H1 (cell line): ENCODE measurements around the gene SHC3.

Experiments used
- ATF3 ChIP-seq: IDR thresholded peaks from 2 replicates; pipeline ENCODE4 v1.6.1; 2011; ENCODE audit warnings: low read depth, mild to moderate bottlenecking, low read length; ENCODE audit not compliant: insufficient read depth
- CTCF ChIP-seq, 3 experiments: IDR thresholded peaks; 1 replicate in 2 of 3; 2 replicates in 1 of 3; pipeline versions ENCODE4 v1.5.1 to v1.6.1; 2011; ENCODE audit warnings: low read length in 3 of 3, mild to moderate bottlenecking in 3 of 3, inconsistent platforms in 2 of 3, low read depth in 1 of 3, moderate library complexity in 1 of 3; ENCODE audit not compliant: insufficient read depth in 1 of 3; ENCODE audit errors: control extremely low read depth in 1 of 3
- EP300 ChIP-seq, 2 experiments: IDR thresholded peaks; 1 replicate in 1 of 2; 2 replicates in 1 of 2; pipeline ENCODE4 v1.6.1; 2011 to 2012; ENCODE audit warnings: low read depth in 2 of 2, low read length in 2 of 2, mild to moderate bottlenecking in 2 of 2, borderline replicate concordance in 1 of 2, inconsistent platforms in 1 of 2, moderate library complexity in 1 of 2
- KDM5A ChIP-seq: fragments of 200-600 bp; IDR thresholded peaks from 2 replicates; pipeline ENCODE4 v1.7.1; 2012; ENCODE audit warnings: mild to moderate bottlenecking, low read length, inconsistent platforms, mixed read lengths
- MAX ChIP-seq: IDR thresholded peaks from 2 replicates; pipeline ENCODE4 v1.6.1; 2012; ENCODE audit warnings: inconsistent platforms
- POLR2A ChIP-seq, 2 experiments: IDR thresholded peaks; 1 replicate in 1 of 2; 2 replicates in 1 of 2; pipeline ENCODE4 v1.6.1; 2011; ENCODE audit warnings: low read depth in 2 of 2, low read length in 2 of 2, mild to moderate bottlenecking in 2 of 2; ENCODE audit errors: control extremely low read depth in 1 of 2
- RAD21 ChIP-seq, 2 experiments: IDR thresholded peaks in 1 of 2; conservative IDR thresholded peaks in 1 of 2; 2 replicates each; pipeline ENCODE4 v1.6.1; 2011; ENCODE audit warnings: low read depth in 2 of 2, low read length in 2 of 2, improper control_type of control experiment in 1 of 2, inconsistent platforms in 1 of 2, mild to moderate bottlenecking in 1 of 2, moderate library complexity in 1 of 2
- ZNF274 ChIP-seq: IDR thresholded peaks from 2 replicates; pipeline ENCODE4 v1.7.0; 2012; ENCODE audit warnings: low read length, borderline replicate concordance; ENCODE audit errors: extremely low read depth

GRCh38 chr9:89112243-89112642 lies 66.4 kb downstream of the SHC3 start:
- no peak for TF ChIP-seq EP300 (IDR thresholded peaks at IDR 0.05; ENCODE audit: borderline replicate concordance in 1 of 2, low read depth in 2 of 2, low read length in 2 of 2)
- no peak for TF ChIP-seq CTCF (IDR thresholded peaks at IDR 0.05; ENCODE audit: control extremely low read depth in 1 of 3, insufficient read depth in 1 of 3, low read depth in 1 of 3, low read length in 3 of 3)
- TF ChIP-seq RAD21 (IDR thresholded peaks at IDR 0.05 in 1 of 2, conservative IDR thresholded peaks at IDR 0.05 in 1 of 2; ENCODE audit: low read depth in 2 of 2, low read length in 2 of 2): no peak
- no peak for TF ChIP-seq POLR2A (IDR thresholded peaks at IDR 0.05; ENCODE audit: control extremely low read depth in 1 of 2, low read depth in 2 of 2, low read length in 2 of 2)
- TF ChIP-seq ZNF274: no peak
- TF ChIP-seq ATF3: no peak
- TF ChIP-seq KDM5A: no peak
- TF ChIP-seq MAX: no peak
